T47D (cell line): ENCODE data around the gene TMEM198.

Source experiments
- DNase-seq, 2 experiments: peaks; one replicate each; pipeline versions ENCODE4 v3.0.0 to v3.0.0-alpha.2; 2011 to 2012; ENCODE audit warnings: low read depth in 1 of 2, low spot score in 1 of 2
- JUND ChIP-seq: IDR thresholded peaks from 2 replicates; pipeline ENCODE4 v1.6.1; 2012; ENCODE audit warnings: low read depth
- in situ Hi-C: cut with HindIII; loops from 2 replicates; pipeline ENCODE4 v1.10.0; 2016; ENCODE audit warnings: low sequenced_read_pairs, low pct_unique_long_range_greater_than_20kb

TMEM198 gene

DNA sequence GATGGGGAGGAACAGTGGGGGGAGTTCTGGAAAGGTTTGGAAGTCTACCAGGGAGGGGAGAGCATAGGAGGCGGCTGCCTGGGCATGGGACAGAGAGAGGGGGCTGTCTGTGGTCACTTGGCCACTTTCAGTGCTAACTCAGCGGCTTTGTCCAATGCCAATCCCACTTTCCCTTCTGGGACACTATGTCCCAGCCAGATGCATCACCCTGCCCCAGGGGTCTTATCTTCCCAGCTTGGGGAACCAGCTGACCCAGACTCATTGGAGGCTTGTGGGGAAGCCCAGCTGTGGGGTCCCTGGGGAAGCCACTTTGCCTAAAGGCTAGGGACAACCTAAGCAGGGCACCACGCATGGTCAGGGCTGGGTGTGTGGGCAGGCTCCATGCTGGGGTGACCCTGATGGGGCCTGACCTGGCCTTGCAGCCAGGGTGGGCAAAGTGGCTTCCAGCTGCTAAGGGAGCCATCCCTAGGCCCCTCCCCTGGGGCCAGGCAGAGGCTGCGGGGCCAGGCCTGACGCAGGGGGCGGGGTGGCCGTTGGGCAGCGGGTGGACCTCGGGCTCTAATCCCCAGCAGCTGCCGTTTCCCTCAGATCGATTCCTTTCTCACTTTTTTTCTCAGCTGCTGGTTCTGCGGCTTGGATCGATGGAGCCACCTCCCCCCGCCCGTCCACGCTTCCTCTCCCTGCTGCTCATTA, 31.2 kb upstream of the TMEM198 start:
- no peak for DNase-seq
- no peak for TF ChIP-seq JUND
- in situ Hi-C loops, result no loop called here

DNA sequence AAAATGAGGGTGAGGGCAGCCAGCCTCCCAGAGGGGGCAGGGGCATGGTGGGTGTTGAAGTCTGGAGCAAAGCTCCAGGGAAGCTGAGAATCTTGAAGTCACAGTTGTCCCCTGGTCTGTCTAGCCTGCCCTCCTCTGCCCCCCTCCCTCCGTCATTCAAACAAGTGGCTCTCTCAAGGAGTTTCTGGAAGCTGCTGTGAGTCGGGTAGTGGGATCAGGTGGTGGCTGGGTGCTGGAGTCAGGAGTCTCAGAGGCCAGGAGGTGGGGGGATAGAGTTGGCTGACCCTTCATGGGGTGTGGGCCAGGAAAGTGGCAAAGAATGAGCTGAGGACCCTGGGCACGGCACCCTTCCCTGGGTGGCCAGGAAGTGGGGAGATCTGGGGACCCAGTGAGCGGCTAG, 30.0 kb upstream of the TMEM198 start:
- TF ChIP-seq JUND, result no peak
- no peak for DNase-seq
- in situ Hi-C loops, result no loop called here

DNA sequence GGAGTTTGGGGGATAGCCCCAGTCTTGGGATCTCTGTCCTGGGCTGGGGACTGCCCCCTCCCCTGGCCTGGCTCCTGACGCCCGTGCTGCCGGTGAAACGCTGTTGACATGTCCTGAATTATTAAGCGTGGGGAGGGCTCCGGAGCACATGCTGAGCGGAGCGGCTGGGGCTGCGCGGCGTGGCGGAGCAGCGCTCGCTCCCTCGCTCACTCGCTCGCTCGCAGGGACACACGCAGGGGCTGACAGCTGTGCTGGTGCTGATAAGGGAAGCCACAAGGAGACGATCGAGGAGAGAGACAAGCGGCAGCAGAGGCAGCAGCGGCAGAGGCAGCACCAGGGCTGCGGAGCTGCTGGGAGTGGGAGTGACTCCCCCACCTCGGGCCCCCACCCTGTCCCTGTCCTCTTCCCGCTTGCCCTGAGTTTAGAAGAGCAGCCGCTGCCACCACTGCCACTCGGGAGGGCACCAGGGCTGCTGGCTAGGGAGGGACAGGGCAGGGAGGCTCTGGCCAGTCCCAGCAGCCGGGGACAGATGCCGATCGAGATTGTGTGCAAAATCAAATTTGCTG, 29.5 kb upstream of the TMEM198 start, which contains the start of gene ASIC4:
ASIC4 (plus strand) TSS at position 287 of the 566 bp plus-strand sequence; CDS start at position 530, 243 bp downstream.
- in situ Hi-C loops, result no loop called here

GRCh38 chr2:219514836-219515235, 29.0 kb upstream of the TMEM198 start:
- no peak for TF ChIP-seq JUND
- no peak for DNase-seq
- in situ Hi-C loops, result no loop called here

More for the DNA sequence above, 29.5 kb upstream of the TMEM198 start, which contains the start of gene ASIC4:
- no peak for TF ChIP-seq JUND
- DNase-seq, result no peak

- in situ Hi-C loops, result no loop called here
- no peak for TF ChIP-seq JUND
- no peak for DNase-seq
Measured at GRCh38 chr2:219515874-219516629, 27.8 kb upstream of the TMEM198 start.

- no peak for TF ChIP-seq JUND
- in situ Hi-C loops, result no loop called here
- DNase-seq, result no peak
Measured at GRCh38 chr2:219516888-219517287, 26.9 kb upstream of the TMEM198 start.

- DNase-seq, result no peak
- TF ChIP-seq JUND, result no peak
- in situ Hi-C loops, result no loop called here
Measured at GRCh38 chr2:219517954-219518778, 25.7 kb upstream of the TMEM198 start.

- TF ChIP-seq JUND, result no peak
- in situ Hi-C loops, result no loop called here
- DNase-seq, result no peak
Measured at GRCh38 chr2:219519526-219519916, 24.3 kb upstream of the TMEM198 start.

GRCh38 chr2:219520079-219520478, 23.7 kb upstream of the TMEM198 start:
- DNase-seq, result no peak
- in situ Hi-C loops, result no loop called here
- no peak for TF ChIP-seq JUND

- DNase-seq, result peak in 1 of 2 experiments; percentile 61
- no peak for TF ChIP-seq JUND
- in situ Hi-C loops, result no loop called here
Measured at GRCh38 chr2:219521066-219521880, 22.6 kb upstream of the TMEM198 start.

DNA sequence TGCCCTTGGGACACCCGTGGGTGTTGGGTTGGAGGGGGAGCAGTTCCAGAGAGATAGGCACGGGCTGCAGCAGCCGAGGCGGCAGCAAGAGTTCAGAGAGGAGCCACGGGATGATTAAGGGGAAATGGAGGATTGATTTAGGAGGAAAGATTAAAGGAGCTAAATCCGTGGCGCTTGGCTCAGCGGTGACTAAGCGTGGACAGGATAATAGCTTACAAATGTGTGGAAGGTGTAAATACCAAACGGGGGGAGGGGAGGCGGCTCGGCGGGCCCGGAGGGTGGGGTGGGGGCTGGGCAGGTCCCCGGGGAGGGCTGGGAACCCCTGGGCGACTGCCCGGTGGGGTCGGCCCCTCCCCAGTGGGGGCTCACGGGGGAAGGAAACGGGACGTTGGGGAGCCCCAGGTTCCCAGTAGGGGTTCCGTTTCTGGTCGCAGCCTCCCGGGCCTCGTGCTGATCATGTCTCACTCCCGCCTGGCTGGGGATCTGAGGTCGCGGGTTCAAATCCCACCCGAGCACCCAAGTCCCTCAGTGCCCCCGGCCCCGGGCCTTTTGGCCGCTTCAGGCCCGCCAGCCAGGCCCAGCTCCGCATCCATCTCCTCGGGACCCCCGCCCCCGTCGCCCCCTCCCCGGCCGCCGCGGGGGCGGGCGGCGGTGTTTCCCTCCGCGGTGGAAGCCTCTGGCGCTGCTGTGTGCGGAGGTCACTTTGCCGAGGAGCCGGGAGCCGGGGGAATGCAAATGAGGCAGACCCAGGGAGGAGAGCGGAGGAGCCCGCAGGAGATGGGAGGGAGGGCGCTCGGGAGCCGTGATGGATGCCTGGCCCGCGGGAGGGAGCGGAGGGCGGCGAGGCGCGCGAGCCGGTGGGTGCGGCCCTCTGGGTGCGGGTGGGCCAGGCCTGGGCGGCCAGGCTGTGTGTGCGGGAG, 21.5 kb upstream of the TMEM198 start:
- in situ Hi-C loops, result no loop called here
- no peak for DNase-seq
- TF ChIP-seq JUND, result no peak
